Measurements from ENCODE around the gene CYP2C8.
"Not testable (repeated sequence)": the region's sequence is repeated elsewhere in the genome, so short reads cannot be mapped to it uniquely, and the experiment has no call there.

CYP2C8 gene

GRCh38 chr10:95069286-95069685 lies at the start of gene CYP2C8:
Gene CYP2C8 (minus strand): TSS chr10:95069497. CDS start chr10:95069402, 95 bp downstream.
- DNase-seq, result no peak

- DNase-seq, result no peak
Observed at GRCh38 chr10:95116869-95117269, 47.6 kb upstream of the CYP2C8 start.

- not testable (repeated sequence) for DNase-seq
Observed at GRCh38 chr10:95110823-95111222, 41.5 kb upstream of the CYP2C8 start.

DNA sequence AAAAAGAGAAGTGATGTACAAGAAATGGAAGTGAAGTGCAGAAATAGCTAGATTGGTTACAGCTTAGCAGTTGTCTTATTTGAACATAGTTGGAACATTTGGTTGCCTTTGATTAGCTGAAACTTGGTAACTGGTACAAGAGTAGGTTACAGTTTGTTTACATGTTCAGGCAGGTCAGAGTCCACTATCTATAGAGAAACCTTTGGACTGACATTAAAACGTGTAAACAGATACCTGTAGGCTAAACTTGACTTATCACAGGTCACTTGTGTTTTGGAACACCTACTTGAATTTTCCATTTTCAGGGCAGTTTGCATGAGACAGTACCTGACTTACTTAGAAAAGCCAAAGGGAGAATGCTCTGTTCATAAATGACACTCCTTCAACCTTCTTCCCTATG lies 28.5 kb upstream of the CYP2C8 start:
- DNase-seq, result no peak

DNA sequence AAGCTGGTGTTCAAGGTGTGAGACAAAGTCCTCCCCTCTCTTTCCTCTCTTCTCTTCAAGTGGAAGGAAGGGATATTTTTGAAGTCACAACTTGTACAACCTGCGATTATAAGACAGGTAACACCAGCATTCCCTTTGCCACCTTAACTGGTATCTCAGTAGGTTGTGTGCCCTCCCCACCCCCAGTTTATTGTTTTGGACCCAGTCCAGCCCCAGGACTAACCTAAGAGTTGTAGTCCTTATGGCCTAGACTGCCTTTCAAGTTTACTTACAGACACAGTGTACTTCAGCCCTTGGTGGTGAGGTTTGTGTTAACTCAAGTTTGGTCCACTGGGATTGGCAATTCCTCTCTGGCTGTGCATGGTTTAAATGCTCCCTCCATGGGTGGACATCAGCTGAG lies 26.8 kb upstream of the CYP2C8 start:
- DNase-seq, result no peak

DNA sequence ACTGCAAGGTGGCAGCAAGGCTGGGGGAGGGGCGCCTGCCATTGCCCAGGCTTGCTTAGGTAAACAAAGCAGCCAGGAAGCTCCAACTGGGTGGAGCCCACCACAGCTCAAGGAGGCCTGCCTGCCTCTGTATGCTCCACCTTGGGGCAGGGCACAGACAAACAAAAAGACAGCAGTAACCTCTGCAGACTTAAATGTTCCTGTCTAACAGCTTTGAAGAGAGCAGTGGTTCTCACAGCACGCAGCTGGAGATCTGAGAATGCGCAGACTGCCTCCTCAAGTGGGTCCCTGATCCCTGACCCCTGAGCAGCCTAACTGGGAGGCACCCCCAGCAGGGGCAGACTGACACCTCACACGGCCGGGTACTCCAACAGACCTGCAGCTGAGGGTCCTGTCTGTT lies 10.3 kb upstream of the CYP2C8 start:
- DNase-seq, result not testable (repeated sequence)

DNA sequence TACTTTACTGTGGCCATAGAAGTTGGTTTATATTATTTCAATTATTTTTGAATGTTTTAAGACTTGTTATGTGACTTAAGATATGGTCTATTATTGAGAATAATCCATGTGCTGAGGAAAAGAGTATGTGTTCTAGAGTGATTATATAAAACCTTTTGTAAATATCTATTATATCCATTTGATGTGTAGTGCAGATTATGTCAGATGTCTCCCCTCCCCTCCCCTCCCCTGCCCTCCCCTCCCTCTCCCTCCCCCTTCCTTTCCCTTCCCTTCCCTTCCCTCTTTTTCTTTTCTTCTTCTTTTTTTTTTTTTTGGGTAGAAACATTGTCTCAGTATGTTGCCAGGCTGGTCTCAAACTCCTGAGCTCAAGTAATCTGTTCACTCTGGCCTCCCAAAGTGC lies 8.3 kb upstream of the CYP2C8 start:
- no peak for DNase-seq

DNA sequence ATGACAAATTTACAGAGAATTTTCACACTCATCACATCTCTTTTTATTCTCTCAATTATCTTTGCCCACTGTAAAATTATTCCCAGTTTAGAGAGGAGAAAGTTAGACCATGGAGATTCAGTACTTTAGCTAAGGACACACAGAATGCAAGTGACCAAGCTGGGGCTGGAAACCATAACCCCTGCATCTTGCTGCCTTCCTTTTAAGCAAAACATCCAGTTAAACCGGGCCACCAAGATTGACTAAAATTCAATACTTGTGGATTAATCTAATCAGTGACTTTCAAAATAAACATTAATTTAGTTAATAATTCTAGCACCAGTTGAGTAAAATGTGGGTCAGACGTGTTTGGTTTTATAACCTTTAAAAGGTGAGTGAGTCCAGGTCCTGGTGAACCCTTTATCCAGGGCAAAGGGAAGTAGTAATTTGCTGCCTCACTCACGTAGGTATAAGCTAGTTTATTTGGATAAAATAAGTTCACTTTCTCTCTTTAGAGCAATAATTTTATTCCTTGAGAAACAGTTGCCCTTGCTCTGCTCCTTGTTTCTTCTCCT lies 1.9 kb upstream of the CYP2C8 start:
- no peak for DNase-seq

DNA sequence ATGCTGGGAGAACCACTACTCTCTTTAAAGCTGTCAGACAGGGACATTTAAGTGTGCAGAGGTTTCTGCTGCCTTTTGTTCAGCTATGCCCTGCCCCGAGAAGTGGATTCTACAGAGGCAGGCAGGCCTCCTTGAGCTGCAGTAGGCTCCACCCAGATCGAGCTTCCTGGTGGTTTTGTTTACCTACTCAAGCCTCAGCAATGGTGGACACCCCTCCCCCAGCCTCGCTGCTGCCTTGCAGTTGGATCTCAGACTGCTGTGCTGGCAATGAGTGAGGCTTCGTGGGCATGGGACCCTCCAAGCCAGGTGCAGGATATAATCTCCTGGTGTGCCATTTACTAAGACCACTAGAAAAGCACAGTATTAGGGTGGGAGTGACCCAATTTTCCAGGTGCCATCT lies 5.2 kb downstream of the CYP2C8 start:
- not testable (repeated sequence) for DNase-seq

- no peak for DNase-seq
Observed at GRCh38 chr10:95056744-95057363, 12.4 kb downstream of the CYP2C8 start.

DNA sequence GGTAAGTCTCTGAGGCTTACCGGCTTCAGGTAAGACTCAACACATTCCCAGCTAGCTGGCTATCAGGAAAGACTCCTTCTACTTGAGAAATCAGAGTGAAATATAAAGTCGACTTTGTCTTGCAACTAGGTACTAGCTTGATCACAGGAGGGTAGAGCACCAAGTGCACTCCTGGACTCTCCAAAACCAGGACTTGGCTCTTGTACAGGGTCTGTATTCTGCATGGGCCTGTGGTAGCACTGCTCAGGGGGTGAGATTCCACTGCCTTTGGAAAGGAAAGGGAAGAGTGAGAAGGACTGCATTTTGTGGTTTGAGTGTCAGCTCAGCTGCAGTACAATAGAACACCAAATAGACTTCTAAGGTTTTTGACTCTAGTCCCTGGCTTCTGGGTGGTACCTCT lies 19.4 kb downstream of the CYP2C8 start:
- DNase-seq, result no peak

- DNase-seq, result no peak
Observed at GRCh38 chr10:95048206-95048605, 21.1 kb downstream of the CYP2C8 start.

- no peak for DNase-seq
Observed at GRCh38 chr10:95039281-95039680, 30.0 kb downstream of the CYP2C8 start.

GRCh38 chr10:95035332-95036295 lies 33.7 kb downstream of the CYP2C8 start:
- no peak for DNase-seq

GRCh38 chr10:95034401-95034800 lies 34.9 kb downstream of the CYP2C8 start:
- DNase-seq, result no peak

DNA sequence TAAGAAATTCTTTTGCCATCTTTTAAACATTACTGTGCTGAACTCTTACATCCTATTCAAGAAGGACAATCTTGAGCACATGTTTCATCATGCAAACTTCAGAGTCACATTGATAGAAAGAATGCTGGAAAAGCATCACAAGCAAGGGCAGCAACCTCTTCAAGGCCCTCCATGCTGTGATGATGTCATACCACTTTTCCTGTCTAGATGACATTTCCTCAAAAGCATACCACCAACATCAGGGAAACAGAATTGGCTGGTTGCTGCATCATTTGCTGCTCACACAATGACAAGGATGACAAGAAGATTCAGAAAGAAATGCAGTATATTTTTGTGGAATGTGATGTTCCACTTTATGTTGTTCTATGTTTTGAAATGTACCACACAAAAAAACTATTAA lies 37.6 kb downstream of the CYP2C8 start:
- no peak for DNase-seq

DNA sequence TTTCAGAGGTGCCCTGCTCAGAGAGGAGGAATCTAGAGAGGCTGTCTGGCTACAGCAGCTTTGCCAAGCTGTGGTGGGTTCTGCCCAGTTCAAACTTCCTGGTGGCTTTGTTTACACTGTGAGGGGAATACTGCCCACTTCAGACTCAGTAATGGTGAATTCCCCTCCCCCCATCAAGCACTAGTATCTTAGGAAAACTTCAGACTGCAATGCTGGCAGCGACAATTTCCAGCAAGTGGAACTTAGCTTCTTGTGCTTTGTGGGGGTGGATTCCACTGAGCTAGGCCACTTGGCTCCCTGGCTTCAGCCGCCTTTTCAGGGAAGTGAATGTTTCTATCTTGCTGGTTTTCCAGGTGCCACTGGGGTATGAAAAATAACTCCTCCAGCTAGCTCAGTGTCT lies 42.8 kb downstream of the CYP2C8 start:
- DNase-seq, result no peak

GRCh38 chr10:94997741-94998174 lies 71.5 kb downstream of the CYP2C8 start:
- DNase-seq, result no peak

GRCh38 chr10:94992811-94993210 lies 76.5 kb downstream of the CYP2C8 start:
- no peak for DNase-seq

DNA sequence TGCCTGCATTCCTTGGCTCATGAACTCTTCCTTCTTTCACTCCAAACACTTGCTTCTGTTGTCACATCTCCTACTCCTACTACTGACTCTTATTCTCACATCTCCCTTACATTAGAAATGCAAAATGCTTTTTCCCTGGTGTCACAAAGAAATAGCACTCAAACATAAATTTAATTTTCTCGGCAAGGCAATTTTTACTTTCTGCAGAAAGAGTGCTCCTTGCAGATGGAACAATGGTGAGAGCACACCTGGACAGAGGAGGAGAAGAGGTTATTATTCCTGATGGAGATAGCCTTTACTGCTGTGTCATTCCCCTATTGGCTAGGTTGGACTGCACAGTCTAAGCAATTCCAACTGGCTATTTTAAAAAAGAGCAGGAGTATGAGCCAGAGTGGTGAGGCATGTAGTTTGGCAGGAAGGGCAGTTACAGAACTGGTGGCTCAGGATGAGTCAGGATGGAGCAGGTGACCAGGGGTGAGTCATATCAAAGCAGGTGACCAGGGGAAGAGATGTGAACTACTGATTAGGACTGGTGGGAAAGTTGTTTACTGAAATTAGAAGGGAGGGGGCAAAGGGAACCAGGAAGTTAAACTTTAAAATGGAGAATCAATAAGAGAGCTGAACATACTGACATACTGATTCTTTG lies 77.9 kb downstream of the CYP2C8 start:
- no peak for DNase-seq

DNA sequence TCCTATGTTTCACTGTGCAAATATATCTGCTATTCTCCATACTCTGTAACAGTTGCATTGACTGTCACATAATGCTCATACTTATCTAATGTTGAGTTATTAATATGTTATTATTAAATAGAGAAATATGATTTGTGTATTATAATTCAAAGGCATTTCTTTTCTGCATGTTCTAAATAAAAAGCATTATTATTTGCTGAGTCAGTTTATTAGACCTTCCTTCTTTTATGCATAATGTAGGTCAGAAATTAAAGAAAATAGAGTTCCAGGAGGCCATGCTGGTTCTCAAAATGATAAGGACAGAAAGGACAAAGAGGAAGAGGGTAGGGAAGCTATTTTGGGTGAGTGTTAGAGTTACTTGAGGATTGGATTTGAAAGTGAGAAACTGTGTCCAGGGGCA lies 80.1 kb downstream of the CYP2C8 start:
- no peak for DNase-seq
